ENCODE measurements around the gene DIDO1.

The DIDO1 gene

GRCh38 chr20:62910217-62910766, 16.0 kb downstream of the DIDO1 start:
- Histone ChIP-seq H3K4me1 (ENCODE audit: low read depth, poor library complexity, severe bottlenecking) (peaks cover 80% of the 10 kb centered on the region), H3K9ac (no peak overlapping the region), H3K4me3 (IDR thresholded peaks at IDR 0.05; ENCODE audit: insufficient read depth, low read depth, low read length) (no peak overlapping the region), H3K4me2 (peak overlapping the region; percentile 61), H3K36me3 (ENCODE audit: insufficient read depth) (peaks cover 24% of the 10 kb centered on the region; the same call in 1 of the 2 replicates), H3K27me3 (ENCODE audit: insufficient read depth, low read depth) (no peaks in the 10 kb centered on the region), H3K27ac (peak overlapping the region; percentile 41; the same call in 1 of the 2 replicates), H4K20me1 (ENCODE audit: insufficient read depth) (peaks cover 53% of the 10 kb centered on the region), H3K79me2 (ENCODE audit: insufficient read depth, low read depth) (peaks cover 62% of the 10 kb centered on the region), H2AFZ (ENCODE audit: low read depth) (no peak overlapping the region)
- TF ChIP-seq CTCF (conservative IDR thresholded peaks at IDR 0.05; ENCODE audit: low read depth, low read length) = no peak

- Histone ChIP-seq H3K9ac (no peak overlapping the region; the same call in 1 of the 2 replicates), H3K79me2 (ENCODE audit: insufficient read depth, low read depth) (peaks cover 51% of the 10 kb centered on the region), H3K27ac (peak overlapping the region; percentile 41; the same call in 1 of the 2 replicates), H3K27me3 (ENCODE audit: insufficient read depth, low read depth) (no peaks in the 10 kb centered on the region), H4K20me1 (ENCODE audit: insufficient read depth) (peaks cover 44% of the 10 kb centered on the region), H2AFZ (ENCODE audit: low read depth) (no peak overlapping the region), H3K36me3 (ENCODE audit: insufficient read depth) (peaks cover 22% of the 10 kb centered on the region; the same call in 1 of the 2 replicates), H3K4me1 (ENCODE audit: low read depth, poor library complexity, severe bottlenecking) (peaks cover 71% of the 10 kb centered on the region), H3K4me3 (IDR thresholded peaks at IDR 0.05; ENCODE audit: insufficient read depth, low read depth, low read length) (no peak overlapping the region), H3K4me2 (peak overlapping the region; percentile 61)
- no peak for TF ChIP-seq CTCF (conservative IDR thresholded peaks at IDR 0.05; ENCODE audit: low read depth, low read length)
Measured at GRCh38 chr20:62908971-62909791, 17.1 kb downstream of the DIDO1 start.

GRCh38 chr20:62907384-62908317, 18.7 kb downstream of the DIDO1 start:
- Histone ChIP-seq H3K4me2 (peak overlapping the region; percentile 61; the same call in 1 of the 2 replicates), H3K79me2 (ENCODE audit: insufficient read depth, low read depth) (peaks cover 36% of the 10 kb centered on the region), H3K9ac (no peak overlapping the region), H3K27ac (no peak overlapping the region; the same call in 1 of the 2 replicates), H3K4me3 (IDR thresholded peaks at IDR 0.05; ENCODE audit: insufficient read depth, low read depth, low read length) (no peak overlapping the region), H3K27me3 (ENCODE audit: insufficient read depth, low read depth) (no peaks in the 10 kb centered on the region), H4K20me1 (ENCODE audit: insufficient read depth) (peaks cover 35% of the 10 kb centered on the region), H2AFZ (ENCODE audit: low read depth) (no peak overlapping the region), H3K4me1 (ENCODE audit: low read depth, poor library complexity, severe bottlenecking) (peaks cover 57% of the 10 kb centered on the region), H3K36me3 (ENCODE audit: insufficient read depth) (peaks cover 19% of the 10 kb centered on the region; the same call in 1 of the 2 replicates)
- peak; percentile 39; the same call in 1 of the 2 replicates for TF ChIP-seq CTCF (conservative IDR thresholded peaks at IDR 0.05; ENCODE audit: low read depth, low read length)
